SK-N-SH (cell line): ENCODE results near the gene VDR. TPM values are rescaled to one million over a fixed set of nuclear protein-coding genes. Genes with fewer than 3 reads are reported as not detected.

Experiments
- CTCF ChIA-PET: fragments of 300-600, 350-600 bp; formaldehyde crosslinking; extraction: SDS; loops from one replicate; lab custom pipeline; 2021; lab: Yijun Ruan, JAX
- POLR2A ChIA-PET: fragments of 350-600 bp; sonication (Branson Sonifier 250); formaldehyde crosslinking; extraction: SDS; loops from one replicate; lab custom pipeline; 2020; ENCODE audit warnings: antibody characterized with exemption, inconsistent platforms; lab: Yijun Ruan, JAX
- DNase-seq: peaks from one replicate; pipeline ENCODE4 v3.0.0; 2012
- H2AFZ ChIP-seq: fragments of 200-600 bp; sonication (generic); 2 replicates; pipeline ENCODE4 v1.8.1; 2016; ENCODE audit warnings: antibody characterized with exemption, mild to moderate bottlenecking, low read depth
- H3F3A ChIP-seq: fragments of 200-600 bp; sonication (generic); replicated peaks from 2 replicates; pipeline ENCODE3; 2016; ENCODE audit warnings: antibody characterized with exemption, mild to moderate bottlenecking; ENCODE audit not compliant: insufficient read depth
- H3K27ac ChIP-seq, 2 experiments: fragments of 200-500 bp in 1 of 2; fragments of 200-600 bp in 1 of 2; sonication (Bioruptor generic) in 1 of 2; sonication (generic), shearing (Covaris generic) in 1 of 2; 2 replicates each; pipeline versions ENCODE4 v1.5.1 to v1.6.1; 2014 to 2016; ENCODE audit warnings: low read depth in 2 of 2, inconsistent platforms in 1 of 2, low read length in 1 of 2, mild to moderate bottlenecking in 1 of 2, mixed read lengths in 1 of 2
- H3K27me3 ChIP-seq: fragments of 200-600 bp; sonication (generic), shearing (Covaris generic); 2 replicates; pipeline ENCODE4 v1.6.1; 2016; ENCODE audit warnings: mixed run types; ENCODE audit not compliant: insufficient read depth
- H3K36me3 ChIP-seq, 2 experiments: fragments of 200-500 bp in 1 of 2; fragments of 200-600 bp in 1 of 2; sonication (Bioruptor generic) in 1 of 2; sonication (generic) in 1 of 2; replicated peaks in 1 of 2; 2 replicates each; pipeline versions ENCODE3 to v1.5.1; 2014 to 2016; ENCODE audit warnings: low read length in 1 of 2, mild to moderate bottlenecking in 1 of 2; ENCODE audit not compliant: insufficient read depth in 2 of 2, control insufficient read depth in 1 of 2
- H3K4me1 ChIP-seq, 2 experiments: fragments of 200-500 bp in 1 of 2; fragments of 200-600 bp in 1 of 2; sonication (Bioruptor generic) in 1 of 2; sonication (generic), shearing (Covaris generic) in 1 of 2; 2 replicates each; pipeline versions ENCODE4 v1.5.1 to v1.6.1; 2014 to 2016; ENCODE audit warnings: low read depth in 1 of 2, low read length in 1 of 2, mixed run types in 1 of 2; ENCODE audit not compliant: insufficient read depth in 2 of 2, control insufficient read depth in 1 of 2
- H3K4me2 ChIP-seq: fragments of 200-600 bp; sonication (generic), shearing (Covaris generic); 2 replicates; pipeline ENCODE4 v1.6.1; 2017; ENCODE audit warnings: mixed run types
- H3K4me3 ChIP-seq, 2 experiments: fragments of 200-500 bp in 1 of 2; fragments of 200-600 bp in 1 of 2; sonication (Bioruptor generic) in 1 of 2; sonication (generic), shearing (Covaris generic) in 1 of 2; 2 replicates each; pipeline versions ENCODE4 v1.5.1 to v1.8.1; 2014 to 2016; ENCODE audit warnings: low read depth in 2 of 2, inconsistent platforms in 1 of 2, low read length in 1 of 2, mild to moderate bottlenecking in 1 of 2, mixed read lengths in 1 of 2, moderate library complexity in 1 of 2
- H3K79me2 ChIP-seq: fragments of 200-600 bp; sonication (generic); 2 replicates; pipeline ENCODE4 v1.8.1; 2017; ENCODE audit warnings: mild to moderate bottlenecking; ENCODE audit not compliant: insufficient read depth
- H3K9ac ChIP-seq: fragments of 200-600 bp; sonication (generic); 2 replicates; pipeline ENCODE4 v1.6.1; 2017; ENCODE audit warnings: mixed run types
- H3K9me2 ChIP-seq: fragments of 200-600 bp; sonication (generic); 2 replicates; pipeline ENCODE4 v1.6.1; 2017; ENCODE audit warnings: mixed run types
- H3K9me3 ChIP-seq: fragments of 200-600 bp; sonication (generic); 2 replicates; pipeline ENCODE4 v1.6.1; 2017; ENCODE audit warnings: mixed run types, mild to moderate bottlenecking, moderate library complexity
- H4K20me1 ChIP-seq: fragments of 200-600 bp; sonication (generic); 2 replicates; pipeline ENCODE4 v1.6.1; 2017; ENCODE audit warnings: mild to moderate bottlenecking, mixed run types; ENCODE audit not compliant: insufficient read depth
- ELF1 ChIP-seq: IDR thresholded peaks from 2 replicates; pipeline ENCODE4 v1.4.0; 2012
- EP300 ChIP-seq, 2 experiments: IDR thresholded peaks; 2 replicates each; pipeline versions ENCODE4 v1.4.0 to v1.6.1; 2012; ENCODE audit warnings: borderline replicate concordance in 1 of 2, low read depth in 1 of 2, low read length in 1 of 2
- FOXM1 ChIP-seq: IDR thresholded peaks from 2 replicates; pipeline ENCODE4 v1.4.0; 2012; ENCODE audit warnings: low read depth, mild to moderate bottlenecking
- GABPA ChIP-seq: IDR thresholded peaks from 2 replicates; pipeline ENCODE4 v1.4.0; 2012; ENCODE audit warnings: low read depth, mild to moderate bottlenecking
- GATA2 ChIP-seq: sonication (generic); formaldehyde crosslinking; IDR thresholded peaks from 2 replicates; pipeline ENCODE4 v1.5.0; 2020; ENCODE audit warnings: mild to moderate bottlenecking, missing genetic modification reagents
- JUND ChIP-seq: IDR thresholded peaks from 2 replicates; pipeline ENCODE4 v1.4.0; 2012
- MAX ChIP-seq: IDR thresholded peaks from 2 replicates; pipeline ENCODE4 v1.4.0; 2012; ENCODE audit warnings: low read depth
- MXI1 ChIP-seq: IDR thresholded peaks from 2 replicates; pipeline ENCODE4 v1.6.1; 2012; ENCODE audit warnings: mild to moderate bottlenecking, low read depth, low read length, improper control_type of control experiment
- POLR2AphosphoS5 ChIP-seq: IDR thresholded peaks from 2 replicates; pipeline ENCODE4 v1.6.1; 2012; ENCODE audit warnings: low read depth, low read length
- RAD21 ChIP-seq: IDR thresholded peaks from 2 replicates; pipeline ENCODE4 v1.6.1; 2012; ENCODE audit warnings: mild to moderate bottlenecking, low read length
- RCOR1 ChIP-seq: fragments of 150-350 bp; IDR thresholded peaks from 2 replicates; pipeline ENCODE4 v1.6.1; 2017; ENCODE audit warnings: antibody characterized with exemption, low read length
- RFX5 ChIP-seq: IDR thresholded peaks from 2 replicates; pipeline ENCODE4 v1.6.1; 2012; ENCODE audit warnings: mild to moderate bottlenecking, improper control_type of control experiment, low read length
- RXRA ChIP-seq: IDR thresholded peaks from 2 replicates; pipeline ENCODE4 v1.4.0; 2012; ENCODE audit warnings: low read depth, mild to moderate bottlenecking, borderline replicate concordance
- SIN3A ChIP-seq: IDR thresholded peaks from 2 replicates; pipeline ENCODE4 v1.6.1; 2012; ENCODE audit warnings: low read depth, mild to moderate bottlenecking, low read length, moderate library complexity, borderline replicate concordance
- SMC3 ChIP-seq: IDR thresholded peaks from 2 replicates; pipeline ENCODE4 v1.6.1; 2012; ENCODE audit warnings: low read depth, low read length, improper control_type of control experiment
- TAF1 ChIP-seq: IDR thresholded peaks from 2 replicates; pipeline ENCODE4 v1.6.1; 2012; ENCODE audit warnings: low read depth, mild to moderate bottlenecking, low read length, moderate library complexity, borderline replicate concordance
- TCF12 ChIP-seq: IDR thresholded peaks from 2 replicates; pipeline ENCODE4 v1.4.0; 2012
- USF1 ChIP-seq: IDR thresholded peaks from 2 replicates; pipeline ENCODE4 v1.4.0; 2012; ENCODE audit warnings: low read depth, borderline replicate concordance
- YY1 ChIP-seq: IDR thresholded peaks from 2 replicates; pipeline ENCODE4 v1.4.0; 2012; ENCODE audit warnings: low read depth, mild to moderate bottlenecking
- ZBTB33 ChIP-seq: IDR thresholded peaks from 2 replicates; pipeline ENCODE4 v1.4.0; 2012; ENCODE audit warnings: low read depth, borderline replicate concordance
- WGBS: methylation state at CpG from one replicate; pipeline ENCODE4 v1.1.6; 2017; ENCODE audit warnings: low lambda C conversion rate; 5-methylcytosine and 5-hydroxymethylcytosine counted together
- polyA plus RNA-seq, 3 experiments: library from polyadenylated mRNA; depleted of rRNA; stranded (reverse); fragments of >200 nt; gene quantifications; 2 replicates each; pipeline ENCODE4 v1.2.3, GENCODE V29; 2012
- TF ChIP-seq, protein P1 (sequence below): fragments of 150-350 bp; IDR thresholded peaks from 2 replicates; pipeline ENCODE4 v1.6.1; 2016; ENCODE audit warnings: mild to moderate bottlenecking, low read depth, low read length
- TF ChIP-seq, protein P2 (sequence below): IDR thresholded peaks from 2 replicates; pipeline ENCODE4; 2012

Gene VDR
- polyA plus RNA-seq, 1 of the 3 experiments (the other 2 are of a cell fraction), result 0.33 TPM

DNA sequence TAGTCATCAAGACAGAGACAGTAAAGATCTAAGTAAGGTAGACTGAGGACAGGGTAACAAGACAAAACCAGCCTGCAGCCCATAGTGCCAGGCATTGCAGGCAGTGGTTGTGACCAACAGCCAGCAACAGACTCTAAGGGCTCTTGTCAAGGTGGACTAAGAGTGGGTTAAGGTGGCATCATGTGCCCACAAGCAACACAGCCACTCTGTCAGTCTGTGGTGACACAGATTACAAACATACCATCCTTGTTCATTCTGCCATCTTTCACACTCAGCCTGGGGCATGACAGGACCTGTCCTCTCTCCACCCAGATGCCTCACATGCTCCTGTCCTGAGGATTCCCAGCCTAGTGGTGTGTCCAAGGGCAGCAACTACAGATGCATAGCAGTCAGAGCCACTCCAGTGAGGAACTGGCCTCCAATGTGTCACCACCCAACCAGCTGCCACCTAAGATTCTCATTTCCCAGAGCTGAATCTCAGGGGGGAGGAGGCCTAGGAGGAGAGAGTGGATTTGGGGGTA is 28.3 kb downstream of the VDR start:
- H3K79me2 ChIP-seq, result no peaks in the 10 kb centered on the region

DNA sequence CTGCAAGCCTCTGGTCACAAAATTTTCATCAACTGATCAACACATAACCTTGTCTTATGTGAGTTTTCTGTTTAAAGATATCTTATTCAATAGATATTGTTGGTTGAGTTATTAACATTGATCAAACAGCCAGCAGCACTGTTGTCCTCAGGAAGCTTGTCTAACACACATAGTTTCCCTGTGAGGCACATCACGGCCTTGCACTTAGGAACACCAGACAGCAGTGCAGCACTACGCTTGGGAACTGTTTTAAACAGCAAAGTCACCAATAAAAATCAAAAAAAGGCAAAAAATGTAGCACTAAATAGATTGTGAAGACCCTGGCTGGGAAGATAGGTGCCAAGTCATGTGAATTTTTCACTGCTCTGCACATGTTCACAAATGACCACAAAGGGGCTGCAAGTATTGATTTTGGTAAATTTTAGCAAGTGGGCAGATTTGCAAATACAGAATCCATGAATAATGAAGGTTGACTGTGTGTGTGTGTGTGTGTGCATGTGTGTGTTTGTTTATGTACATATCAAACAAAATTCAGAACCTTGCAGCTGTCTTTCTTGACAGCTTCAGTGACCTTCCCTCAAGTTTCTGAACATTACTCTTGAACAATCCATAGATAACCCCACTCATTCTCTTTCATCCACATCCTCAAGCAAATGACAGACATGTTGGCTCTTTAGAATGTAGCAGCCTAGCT is 28.9 kb downstream of the VDR start:
- no peak for DNase-seq
- no peaks in the 10 kb centered on the region for H4K20me1 ChIP-seq
- ChIA-PET CTCF (interaction anchor here (1.3 kb wide), 1 partner anchor 73 kb away, joined by 5 read pairs; no protein-coding TSS in a partner anchor), POLR2A (no interaction called here)
- H3K79me2 ChIP-seq, result no peaks in the 10 kb centered on the region
- H3K9me2 ChIP-seq, result no peaks in the 10 kb centered on the region
- no peaks in the 10 kb centered on the region for H3K36me3 ChIP-seq
- H2AFZ ChIP-seq, result no peak overlapping the region
- no peaks in the 10 kb centered on the region for H3K4me1 ChIP-seq
- H3K27ac ChIP-seq, result no peak overlapping the region
- H3K9me3 ChIP-seq, result no peaks in the 10 kb centered on the region
- no peak overlapping the region for H3K4me2 ChIP-seq
- no peaks in the 10 kb centered on the region for H3K27me3 ChIP-seq
- WGBS, result 34% methylated on average over 2 of the region's 2 CpGs
- no peak overlapping the region for H3K4me3 ChIP-seq
- no peaks in the 10 kb centered on the region for H3F3A ChIP-seq
- TF ChIP-seq POLR2AphosphoS5 (no peak), ZBTB33 (no peak), GABPA (no peak), USF1 (no peak), TCF12 (no peak), SIN3A (no peak), SMC3 (no peak), MXI1 (no peak), ELF1 (no peak), FOXM1 (no peak), JUND (no peak), MAX (no peak), RXRA (no peak)
- TF ChIP-seq, protein P1, sequence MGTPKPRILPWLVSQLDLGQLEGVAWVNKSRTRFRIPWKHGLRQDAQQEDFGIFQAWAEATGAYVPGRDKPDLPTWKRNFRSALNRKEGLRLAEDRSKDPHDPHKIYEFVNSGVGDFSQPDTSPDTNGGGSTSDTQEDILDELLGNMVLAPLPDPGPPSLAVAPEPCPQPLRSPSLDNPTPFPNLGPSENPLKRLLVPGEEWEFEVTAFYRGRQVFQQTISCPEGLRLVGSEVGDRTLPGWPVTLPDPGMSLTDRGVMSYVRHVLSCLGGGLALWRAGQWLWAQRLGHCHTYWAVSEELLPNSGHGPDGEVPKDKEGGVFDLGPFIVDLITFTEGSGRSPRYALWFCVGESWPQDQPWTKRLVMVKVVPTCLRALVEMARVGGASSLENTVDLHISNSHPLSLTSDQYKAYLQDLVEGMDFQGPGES, result no peak
- TF ChIP-seq, protein P2, sequence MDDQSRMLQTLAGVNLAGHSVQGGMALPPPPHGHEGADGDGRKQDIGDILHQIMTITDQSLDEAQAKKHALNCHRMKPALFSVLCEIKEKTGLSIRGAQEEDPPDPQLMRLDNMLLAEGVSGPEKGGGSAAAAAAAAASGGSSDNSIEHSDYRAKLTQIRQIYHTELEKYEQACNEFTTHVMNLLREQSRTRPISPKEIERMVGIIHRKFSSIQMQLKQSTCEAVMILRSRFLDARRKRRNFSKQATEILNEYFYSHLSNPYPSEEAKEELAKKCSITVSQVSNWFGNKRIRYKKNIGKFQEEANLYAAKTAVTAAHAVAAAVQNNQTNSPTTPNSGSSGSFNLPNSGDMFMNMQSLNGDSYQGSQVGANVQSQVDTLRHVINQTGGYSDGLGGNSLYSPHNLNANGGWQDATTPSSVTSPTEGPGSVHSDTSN, result no peak
- no peak overlapping the region for H3K9ac ChIP-seq

More for the DNA sequence above, 28.3 kb downstream of the VDR start:
- H3K27me3 ChIP-seq, result no peaks in the 10 kb centered on the region
- H2AFZ ChIP-seq, result no peak overlapping the region
- H4K20me1 ChIP-seq, result no peaks in the 10 kb centered on the region
- no peaks in the 10 kb centered on the region for H3F3A ChIP-seq
- TF ChIP-seq RAD21, result no peak
- no peak for TF ChIP-seq RCOR1
- TF ChIP-seq EP300 (IDR thresholded peaks at IDR 0.05; ENCODE audit: borderline replicate concordance in 1 of 2, low read depth in 1 of 2, low read length in 1 of 2), result no peak
- no peak for TF ChIP-seq YY1
- no peak for TF ChIP-seq TAF1
- TF ChIP-seq RFX5, result no peak
- no peak for TF ChIP-seq GATA2
- TF ChIP-seq MAX, result no peak
- TF ChIP-seq JUND, result no peak
- TF ChIP-seq RXRA, result no peak
- TF ChIP-seq, all 33 proteins: peak for 0
- Histone ChIP-seq H3K4me3 (no peak overlapping the region), H3K27ac (no peak overlapping the region), H3K9me2 (no peaks in the 10 kb centered on the region), H3K4me1 (no peaks in the 10 kb centered on the region), H3K4me2 (no peak overlapping the region), H3K36me3 (no peaks in the 10 kb centered on the region), H3K9me3 (no peaks in the 10 kb centered on the region), H3K9ac (no peak overlapping the region)
- no peak for DNase-seq
- ChIA-PET CTCF (no interaction called here), POLR2A (no interaction called here)
